Measurements from ENCODE around the gene KRTAP10-9.
"Not testable (repeated sequence)": the region's sequence is repeated elsewhere in the genome, so short reads cannot be mapped to it uniquely, and the experiment has no call there.

Gene KRTAP10-9

DNA sequence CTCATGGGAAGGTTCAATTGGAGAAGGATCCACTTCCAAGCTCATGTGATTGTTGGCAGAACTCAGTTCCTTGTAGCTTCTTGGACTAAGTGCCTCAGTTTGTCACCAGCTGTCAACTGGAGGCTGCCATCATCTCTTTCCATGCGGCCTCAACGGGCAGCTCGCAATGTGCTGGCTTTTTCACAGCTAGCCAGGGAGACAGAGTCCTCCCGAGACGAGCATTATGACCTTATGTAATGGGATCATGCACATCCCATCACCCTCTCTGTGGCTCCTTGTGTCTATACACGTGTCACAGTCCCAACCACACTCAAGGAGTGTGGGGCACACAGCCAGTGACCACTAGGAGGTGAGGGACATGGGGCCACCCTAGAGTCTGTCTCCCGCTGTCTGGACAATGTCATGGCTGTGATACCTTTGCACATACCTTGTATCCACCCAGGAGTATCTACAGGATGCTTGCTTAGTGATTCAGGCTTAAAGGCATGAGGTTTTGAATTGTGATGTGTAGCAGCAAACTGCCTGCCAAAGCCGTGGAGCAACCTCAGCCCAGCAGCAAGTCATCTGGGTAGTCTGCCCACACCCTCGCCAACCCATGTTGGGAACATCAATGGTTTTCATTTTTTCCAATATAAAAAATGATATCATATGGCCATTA lies 30.7 kb upstream of the KRTAP10-9 start:
- DNase-seq: no peak

DNA sequence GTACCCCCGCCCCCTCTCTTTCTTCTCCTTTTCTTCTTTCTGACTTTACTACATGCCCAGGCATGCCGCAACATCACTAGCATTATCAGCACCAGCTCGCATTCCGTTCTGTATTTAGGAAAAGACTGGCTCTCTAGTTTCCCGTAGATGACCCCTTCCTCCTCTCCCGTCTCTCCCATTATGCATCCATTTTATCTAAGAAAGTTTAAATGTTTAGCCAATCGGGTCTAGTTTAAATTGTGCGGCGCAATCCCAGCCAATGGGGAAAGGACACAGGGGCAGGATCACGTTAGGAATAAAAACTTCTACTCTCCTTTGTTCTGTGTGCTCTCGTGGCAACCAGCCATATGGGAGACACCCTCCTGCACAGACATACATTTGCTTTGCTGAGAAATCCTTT lies 28.8 kb upstream of the KRTAP10-9 start:
- DNase-seq: no peak

DNA sequence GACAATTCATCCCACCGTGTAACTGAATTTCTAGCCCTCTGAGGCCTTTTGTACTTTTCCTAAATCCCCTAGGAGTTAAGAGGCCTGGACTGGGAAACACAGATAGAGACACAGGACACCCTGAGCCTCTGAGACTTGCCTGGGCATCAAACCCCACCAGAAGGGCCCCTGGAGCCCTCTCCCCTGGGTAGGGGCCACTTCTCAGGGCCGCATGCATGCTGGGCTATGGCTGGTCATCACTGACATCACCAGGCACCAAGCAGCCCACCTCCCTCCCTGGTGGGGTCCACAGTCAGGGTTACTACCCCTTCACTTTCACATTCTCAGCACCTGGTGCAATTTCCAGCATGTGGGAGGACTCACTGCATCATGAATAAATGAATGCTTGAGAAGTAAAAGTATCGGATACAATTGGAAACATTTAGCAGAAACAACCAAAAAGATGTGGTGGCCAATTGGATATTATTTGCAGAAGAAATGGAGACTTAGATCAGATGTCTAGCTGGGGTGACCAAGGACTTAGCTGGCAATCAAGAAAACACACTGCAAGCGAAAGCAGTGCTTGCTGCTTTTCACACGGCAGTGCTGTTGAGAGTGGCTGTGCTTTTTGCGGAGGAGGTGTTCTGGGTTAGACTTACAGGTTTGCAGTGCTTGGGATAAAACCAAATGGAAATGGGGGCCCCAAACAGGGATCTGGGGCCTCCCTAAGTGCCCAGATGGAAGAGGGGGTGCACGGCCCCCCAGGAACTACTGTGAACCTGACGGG lies 27.4 kb upstream of the KRTAP10-9 start:
- no peak for DNase-seq

DNA sequence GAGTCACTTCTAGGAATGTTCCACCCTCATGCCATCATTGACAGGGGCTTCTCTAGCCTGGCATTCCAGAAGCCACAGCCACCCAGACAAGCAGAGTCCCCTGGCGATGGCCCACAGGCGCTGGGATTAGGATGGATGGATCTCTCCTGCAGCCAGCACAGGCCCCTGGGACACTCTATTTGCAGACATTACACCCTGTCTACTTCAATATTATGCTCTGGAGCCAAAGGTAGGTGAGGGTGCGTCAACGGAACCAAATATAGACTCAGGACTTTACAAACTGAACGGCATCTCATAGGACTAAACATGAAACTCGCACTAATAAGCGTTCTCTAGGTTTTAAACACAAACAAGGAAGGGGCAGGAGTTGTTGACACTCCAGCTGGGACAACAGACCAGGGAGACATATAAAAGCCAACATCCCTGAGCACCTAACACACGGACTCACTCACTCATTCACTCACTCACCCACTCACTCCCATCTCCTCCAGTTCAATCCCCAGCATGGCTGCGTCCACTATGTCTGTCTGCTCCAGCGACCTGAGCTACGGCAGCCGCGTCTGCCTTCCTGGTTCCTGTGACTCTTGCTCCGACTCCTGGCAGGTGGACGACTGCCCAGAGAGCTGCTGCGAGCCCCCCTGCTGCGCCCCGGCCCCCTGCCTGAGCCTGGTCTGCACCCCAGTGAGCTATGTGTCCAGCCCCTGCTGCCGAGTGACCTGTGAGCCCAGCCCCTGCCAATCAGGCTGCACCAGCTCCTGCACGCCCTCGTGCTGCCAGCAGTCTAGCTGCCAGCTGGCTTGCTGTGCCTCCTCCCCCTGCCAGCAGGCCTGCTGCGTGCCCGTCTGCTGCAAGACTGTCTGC lies 26.5 kb upstream of the KRTAP10-9 start, which contains the start of gene KRTAP10-7:
KRTAP10-7 (plus strand) TSS at position 480 of the 861 bp plus-strand sequence; CDS start at position 505, 25 bp downstream.
- DNase-seq: not testable (repeated sequence)

DNA sequence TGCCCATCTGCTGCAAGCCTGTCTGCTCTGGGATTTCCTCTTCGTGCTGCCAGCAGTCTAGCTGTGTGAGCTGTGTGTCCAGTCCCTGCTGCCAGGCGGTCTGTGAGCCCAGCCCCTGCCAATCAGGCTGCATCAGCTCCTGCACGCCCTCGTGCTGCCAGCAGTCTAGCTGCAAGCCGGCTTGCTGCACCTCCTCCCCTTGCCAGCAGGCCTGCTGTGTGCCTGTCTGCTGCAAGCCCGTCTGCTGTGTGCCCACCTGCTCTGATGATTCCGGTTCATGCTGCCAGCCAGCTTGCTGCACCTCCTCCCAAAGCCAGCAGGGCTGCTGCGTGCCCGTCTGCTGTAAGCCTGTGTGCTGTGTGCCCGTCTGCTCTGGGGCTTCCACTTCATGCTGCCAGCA lies 25.8 kb upstream of the KRTAP10-9 start:
- DNase-seq: peak in 1 of 2 experiments; percentile 57

DNA sequence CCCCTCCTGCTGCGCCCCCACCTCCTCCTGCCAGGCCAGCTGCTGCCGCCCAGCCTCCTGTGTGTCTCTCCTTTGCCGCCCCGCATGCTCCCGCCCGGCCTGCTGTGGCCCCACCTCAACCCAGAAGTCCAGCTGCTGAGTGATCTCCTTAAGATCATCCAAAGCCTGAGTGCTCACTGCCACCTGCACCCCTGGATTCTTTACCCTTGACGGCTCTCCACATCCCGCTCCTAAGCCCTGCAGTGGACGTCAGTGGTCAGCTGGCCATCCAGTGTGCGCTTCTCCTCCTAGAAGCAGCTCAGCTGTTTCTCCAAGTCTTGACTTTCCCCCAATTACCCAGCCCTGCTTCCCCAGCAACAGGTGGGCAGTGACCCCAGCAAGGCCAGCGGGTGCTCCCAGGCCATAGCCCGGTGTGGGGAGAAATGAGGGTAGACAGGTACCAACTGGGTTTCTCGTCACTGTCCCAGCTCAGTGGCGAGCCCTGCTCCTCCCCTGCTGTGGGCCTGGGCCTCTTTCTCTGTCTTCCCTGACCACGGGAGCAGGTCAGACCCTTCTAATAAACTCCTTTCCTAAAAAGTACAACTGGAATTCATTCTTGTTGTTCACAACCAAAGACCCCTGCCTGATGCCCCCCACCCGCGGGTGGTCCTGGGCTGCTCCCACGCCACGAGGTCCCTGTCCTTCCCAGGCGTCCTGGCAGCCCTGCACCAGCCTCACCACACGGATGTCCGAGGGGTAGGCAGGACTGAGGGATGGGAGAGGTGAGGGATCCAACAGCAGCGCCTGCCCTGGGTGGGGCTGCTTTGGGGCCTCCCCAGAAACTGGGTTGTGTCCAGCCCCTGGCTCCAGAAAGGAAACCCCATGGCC lies 25.1 kb upstream of the KRTAP10-9 start:
- peak; percentile 60 to 83 for DNase-seq

DNA sequence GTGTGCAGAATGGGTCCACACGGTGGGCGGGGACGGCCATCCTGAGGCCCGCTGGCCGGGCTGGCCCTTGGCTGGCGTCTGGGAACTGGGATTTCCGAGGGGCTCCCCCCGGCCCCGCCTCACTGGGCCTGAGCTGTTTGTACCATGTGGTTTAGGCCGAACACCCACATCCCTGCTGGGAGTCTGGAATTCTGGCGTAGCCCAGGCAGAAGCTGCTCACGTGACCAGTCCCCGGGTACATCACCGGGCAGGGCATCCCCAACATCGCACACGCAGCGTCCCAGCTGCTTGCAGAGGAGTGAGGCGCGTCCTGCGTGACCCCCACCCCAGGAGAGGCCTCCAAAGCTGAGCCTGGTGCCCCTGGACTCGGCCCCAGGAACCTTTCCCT lies 24.4 kb upstream of the KRTAP10-9 start:
- no peak for DNase-seq

DNA sequence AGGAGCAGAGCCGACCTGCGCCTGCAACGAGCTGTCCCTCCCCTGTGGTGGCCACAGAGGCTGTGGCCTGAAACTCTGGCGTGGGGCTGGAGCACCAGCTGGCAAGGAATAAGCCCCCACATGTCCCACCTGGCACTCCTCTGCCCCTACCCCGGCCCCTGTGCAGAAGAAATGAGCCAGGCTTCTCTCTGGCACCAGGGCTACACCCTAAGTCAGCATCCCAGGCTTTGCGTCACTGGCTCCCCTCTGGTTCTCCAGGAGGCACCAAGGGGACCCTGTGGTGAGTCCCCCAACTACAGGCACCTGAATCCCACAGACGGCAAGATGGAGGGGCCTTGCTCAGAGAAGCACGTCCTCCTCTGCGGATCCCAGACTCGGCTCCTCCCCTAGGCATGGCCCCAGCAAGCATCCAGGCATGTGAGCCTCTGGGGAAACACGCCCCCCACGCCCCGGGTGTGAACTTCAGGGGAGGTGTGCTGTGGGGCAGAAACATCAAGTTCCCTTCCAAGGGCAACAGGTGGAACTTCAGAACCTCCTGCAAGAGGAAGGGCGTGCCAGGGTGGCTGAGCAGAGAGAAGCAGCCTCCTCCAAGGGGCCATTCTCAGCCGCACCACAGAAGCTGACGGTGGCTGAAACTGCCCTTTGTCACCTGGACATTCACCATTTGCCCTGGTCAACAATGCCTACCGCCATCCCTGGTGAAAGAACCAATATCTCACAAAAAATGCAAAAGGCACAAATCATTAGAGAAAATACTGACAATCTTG lies 23.6 kb upstream of the KRTAP10-9 start:
- DNase-seq: no peak

DNA sequence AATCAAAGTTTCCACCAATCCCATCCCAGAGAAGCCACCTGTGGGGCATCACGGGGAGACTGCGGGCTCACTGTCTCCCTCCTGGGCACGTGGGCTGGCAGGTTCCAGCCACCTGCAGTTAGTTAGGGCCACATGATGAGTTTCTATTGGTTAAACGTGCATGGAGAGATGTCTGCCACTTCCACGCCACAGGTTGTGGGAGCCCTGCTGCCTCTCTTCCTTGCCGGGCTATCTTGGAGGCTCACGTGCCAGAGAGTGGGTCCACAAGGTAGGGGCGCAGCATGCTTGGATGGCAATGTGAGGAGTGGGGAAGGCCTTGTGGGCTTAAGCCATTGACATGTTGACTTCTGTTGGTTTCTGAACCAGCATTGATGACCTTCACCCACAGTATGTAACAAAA lies 23.0 kb upstream of the KRTAP10-9 start:
- DNase-seq: no peak

DNA sequence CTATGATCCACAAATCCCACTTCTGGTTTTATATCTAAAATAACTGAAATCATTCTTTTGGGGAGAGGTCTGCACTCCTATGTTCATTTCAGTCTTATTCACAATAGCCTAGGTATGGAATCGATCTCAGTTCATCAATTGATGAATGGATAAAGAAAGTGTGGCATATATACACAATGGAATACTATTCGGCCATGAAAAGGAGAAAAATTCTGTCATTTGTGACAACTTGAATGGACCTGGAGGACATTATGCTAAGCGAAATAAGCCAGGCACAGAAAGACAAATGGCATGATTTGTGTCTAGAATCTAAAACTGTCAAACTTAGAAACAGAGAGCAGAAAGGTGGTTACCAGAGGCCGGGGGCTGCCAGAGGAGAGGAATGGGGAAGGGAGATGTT lies 20.4 kb upstream of the KRTAP10-9 start:
- DNase-seq: no peak

DNA sequence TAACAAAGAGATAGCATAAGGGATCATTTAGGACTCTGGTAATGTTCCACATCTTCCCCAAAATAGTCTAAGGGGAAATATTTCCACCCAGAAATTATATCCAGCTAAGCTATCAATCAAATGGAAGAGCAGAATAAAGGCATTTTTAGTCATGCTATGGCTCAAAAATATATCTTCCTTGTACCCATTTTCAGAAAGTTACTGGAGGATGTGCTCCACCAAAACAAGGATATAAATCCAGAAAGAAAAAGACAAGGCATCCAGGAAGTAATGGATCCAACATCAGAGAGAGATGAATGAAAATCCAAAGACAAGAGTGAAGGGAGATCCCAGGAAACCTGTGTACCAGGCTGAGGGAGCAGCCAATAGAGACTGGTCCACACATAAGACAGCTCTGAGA lies 17.7 kb upstream of the KRTAP10-9 start:
- DNase-seq: no peak

DNA sequence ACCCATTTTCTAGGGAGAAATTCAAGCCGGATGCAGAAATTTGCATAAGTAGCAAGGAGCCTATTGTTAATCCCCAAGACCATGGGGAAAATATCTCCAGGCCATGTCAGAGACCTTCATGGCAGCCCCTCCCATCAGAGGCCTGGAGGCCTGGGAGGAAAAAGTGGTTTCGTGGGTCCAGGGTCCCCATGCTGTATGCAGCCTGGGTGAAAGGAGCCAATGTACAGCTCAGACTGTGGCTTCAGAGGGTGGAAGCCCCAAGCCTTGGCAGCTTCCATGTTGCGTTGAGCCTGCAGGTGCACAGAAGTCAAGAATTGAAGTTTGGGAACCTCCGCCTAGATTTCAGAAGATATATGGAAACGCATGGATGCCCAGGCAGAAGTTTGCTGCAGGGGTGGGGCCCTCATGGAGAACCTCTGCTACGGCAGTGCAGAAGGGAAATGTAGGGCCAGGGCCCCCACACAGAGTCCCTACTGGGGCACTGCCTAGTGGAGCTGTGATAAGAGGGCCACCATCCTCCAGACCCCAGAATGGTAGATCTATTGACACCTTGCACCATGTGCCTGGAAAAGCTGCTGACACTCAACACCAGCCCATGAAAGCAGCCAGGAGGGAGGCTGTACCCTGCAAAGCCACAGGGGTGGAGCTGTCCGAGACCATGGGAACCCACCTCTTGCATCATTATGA lies 16.6 kb upstream of the KRTAP10-9 start:
- not testable (repeated sequence) for DNase-seq

DNA sequence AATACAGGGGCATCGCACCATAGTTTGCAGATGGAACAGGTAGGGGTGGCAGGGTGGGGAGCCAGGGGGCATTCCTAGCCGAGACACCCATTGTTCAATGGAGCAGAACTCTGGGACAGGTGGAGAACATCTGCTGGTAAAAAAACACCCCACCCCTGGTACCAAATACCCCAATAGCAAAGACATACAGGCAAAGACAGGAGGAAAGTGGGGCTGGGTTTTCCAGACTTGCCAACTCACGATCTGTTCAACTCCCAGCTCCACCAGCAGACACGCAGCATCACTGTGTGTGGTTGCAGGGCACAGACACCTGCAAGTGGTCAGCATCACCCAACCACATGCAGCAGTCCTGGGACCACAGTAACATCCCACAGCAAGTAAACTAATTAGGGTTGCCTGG lies 15.3 kb upstream of the KRTAP10-9 start:
- DNase-seq: no peak

DNA sequence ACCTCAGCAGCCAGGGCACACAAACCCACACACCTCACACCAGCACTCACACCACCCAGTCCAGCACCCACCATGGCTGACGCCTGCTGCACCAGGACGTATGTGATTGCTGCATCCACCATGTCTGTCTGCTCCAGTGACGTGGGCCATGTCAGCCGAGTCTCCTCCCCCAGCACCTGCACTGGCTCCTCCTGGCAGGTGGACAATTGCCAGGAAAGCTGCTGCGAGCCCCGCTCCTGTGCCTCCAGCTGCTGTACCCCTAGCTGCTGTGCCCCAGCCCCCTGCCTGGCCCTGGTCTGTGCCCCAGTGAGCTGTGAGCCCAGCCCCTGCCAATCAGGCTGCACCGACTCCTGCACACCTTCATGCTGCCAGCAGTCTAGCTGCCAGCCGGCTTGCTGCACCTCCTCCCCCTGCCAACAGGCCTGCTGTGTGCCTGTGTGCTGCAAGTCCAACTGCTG lies 14.8 kb upstream of the KRTAP10-9 start, which contains the start of gene KRTAP10-8:
KRTAP10-8 (plus strand) TSS at position 51 of the 458 bp plus-strand sequence; CDS start at position 73, 22 bp downstream.
- DNase-seq: no peak

DNA sequence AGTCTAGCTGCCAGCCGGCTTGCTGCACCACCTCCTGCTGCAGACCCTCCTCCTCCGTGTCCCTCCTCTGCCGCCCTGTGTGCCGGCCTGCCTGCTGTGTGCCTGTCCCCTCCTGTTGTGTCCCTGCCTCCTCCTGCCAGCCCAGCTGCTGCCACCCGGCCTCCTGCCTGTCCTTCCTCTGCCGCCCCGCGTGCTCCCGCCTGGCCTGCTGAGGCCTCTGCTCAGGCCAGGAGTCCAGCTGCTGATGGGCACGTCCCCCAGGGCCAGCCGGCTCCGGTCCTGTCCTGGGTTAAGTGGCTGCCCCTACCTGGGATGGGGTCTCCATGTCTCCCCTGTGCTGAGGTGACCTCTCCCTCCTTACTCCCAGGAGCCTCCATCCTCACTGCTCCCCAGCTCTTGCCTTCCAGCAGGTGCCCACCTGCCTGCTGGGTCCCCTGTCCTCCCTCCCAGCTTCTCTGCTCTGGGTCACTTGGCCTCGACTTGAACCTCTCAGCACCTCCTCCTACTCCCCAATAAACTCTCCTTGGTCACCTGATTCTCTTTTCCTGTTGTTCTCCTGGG lies 14.1 kb upstream of the KRTAP10-9 start:
- no peak for DNase-seq

DNA sequence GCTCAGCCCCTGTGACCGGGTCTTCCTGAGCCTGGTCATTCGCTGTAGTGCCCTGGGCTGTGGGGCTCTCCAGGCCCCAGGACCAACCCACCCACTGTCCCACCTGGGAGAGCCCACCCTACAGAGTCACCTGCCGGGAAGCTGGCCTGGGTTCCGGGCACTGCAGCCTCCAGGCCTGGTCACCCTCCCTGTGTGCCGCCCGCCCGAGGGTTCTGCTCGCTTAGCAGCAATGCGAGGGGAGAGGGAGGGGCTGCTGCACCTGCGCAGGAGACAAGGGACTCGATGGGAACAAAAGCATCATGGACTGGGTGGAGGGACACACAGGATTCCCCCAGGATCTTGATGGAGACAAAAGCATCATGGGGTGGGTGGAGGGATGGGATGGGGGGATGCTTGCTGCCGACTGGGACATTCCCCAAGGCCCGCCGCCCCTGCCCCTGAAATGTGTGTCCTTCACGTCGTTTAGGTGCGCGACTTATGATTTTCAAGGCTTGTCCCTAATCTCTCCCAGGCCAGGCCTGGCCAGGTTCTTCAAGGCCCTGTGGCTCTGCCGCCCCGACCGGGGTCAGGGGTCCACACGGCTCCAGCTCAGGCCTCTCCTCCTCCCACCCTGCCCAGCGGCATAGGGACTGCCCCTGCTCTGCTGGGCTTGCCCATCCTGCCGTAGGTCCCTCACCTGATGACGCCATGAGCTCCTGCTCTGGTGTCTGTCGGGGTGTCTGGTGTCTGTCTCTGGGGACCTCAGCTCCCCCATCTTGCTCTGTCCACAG lies 13.3 kb upstream of the KRTAP10-9 start:
- DNase-seq: no peak

DNA sequence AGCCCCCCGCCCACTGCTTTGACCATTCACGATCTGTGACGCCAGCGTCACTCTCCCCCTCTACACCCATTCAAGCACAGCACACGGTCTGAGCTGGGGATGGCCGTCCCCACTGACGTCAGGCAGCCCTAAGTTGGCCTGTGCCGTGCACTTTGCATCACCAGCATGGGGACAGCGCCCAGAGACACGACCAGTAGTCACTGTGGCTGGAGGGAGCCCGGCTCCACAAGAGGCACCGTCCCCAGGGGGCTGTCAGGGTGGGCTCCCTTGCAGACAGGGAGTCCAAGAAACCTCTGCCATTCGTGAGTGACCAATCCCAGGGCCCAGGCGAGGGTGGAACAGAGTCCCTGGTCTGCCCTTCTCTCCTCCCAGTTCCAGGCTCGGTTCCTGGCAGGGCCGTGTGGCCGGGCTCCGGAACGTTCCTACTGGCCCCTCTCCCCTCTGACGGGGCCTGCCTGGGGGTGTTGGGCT lies 12.7 kb upstream of the KRTAP10-9 start:
- no peak for DNase-seq

DNA sequence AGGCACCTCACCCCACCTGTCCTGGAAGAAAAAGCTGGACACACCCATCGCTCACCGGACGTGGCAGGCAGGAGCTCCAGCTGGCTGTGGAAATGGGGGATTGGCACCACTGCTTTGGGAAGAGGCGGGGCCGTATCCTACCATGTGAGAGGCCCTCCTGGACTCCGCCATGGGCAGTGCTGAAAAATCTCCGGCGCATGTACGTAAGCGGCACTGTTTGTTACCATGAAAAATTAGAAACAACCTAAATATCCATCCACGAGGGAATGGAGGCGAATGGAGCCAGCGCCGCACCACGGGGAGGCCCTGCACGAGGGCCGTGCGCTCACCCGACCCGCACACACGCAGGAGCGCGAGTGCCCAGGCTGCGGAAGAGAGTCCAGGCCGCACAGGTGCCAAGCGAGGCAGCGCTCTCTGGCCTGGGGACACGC lies 11.9 kb upstream of the KRTAP10-9 start:
- no peak for DNase-seq

DNA sequence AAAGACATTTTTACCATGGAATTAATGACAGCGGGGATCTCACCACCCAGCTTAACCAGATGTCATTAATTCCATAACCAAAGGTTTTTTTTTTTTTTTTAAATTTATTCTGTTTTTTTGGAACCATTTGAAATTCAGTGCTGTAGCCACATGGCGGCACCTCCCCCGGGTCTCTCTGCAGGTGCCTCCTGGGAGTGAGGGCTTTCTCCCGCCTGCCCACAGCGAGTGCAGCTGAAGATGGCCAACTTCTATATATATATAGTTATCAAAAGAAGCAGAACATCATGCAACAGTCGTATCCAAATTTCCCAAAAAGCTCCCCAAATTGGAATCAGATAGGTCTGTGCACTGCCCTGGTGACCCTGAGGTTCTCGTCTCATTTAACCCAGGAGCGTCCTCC lies 11.4 kb upstream of the KRTAP10-9 start:
- peak in 1 of 2 experiments; percentile 31 for DNase-seq
